ENCODE data around the gene PNMT. TPM values are rescaled to one million over a fixed set of nuclear protein-coding genes. Genes with fewer than 3 reads are reported as not detected.

Gene PNMT
- total RNA-seq, 1 experiment from 2014 or later = 0.25 TPM

DNA sequence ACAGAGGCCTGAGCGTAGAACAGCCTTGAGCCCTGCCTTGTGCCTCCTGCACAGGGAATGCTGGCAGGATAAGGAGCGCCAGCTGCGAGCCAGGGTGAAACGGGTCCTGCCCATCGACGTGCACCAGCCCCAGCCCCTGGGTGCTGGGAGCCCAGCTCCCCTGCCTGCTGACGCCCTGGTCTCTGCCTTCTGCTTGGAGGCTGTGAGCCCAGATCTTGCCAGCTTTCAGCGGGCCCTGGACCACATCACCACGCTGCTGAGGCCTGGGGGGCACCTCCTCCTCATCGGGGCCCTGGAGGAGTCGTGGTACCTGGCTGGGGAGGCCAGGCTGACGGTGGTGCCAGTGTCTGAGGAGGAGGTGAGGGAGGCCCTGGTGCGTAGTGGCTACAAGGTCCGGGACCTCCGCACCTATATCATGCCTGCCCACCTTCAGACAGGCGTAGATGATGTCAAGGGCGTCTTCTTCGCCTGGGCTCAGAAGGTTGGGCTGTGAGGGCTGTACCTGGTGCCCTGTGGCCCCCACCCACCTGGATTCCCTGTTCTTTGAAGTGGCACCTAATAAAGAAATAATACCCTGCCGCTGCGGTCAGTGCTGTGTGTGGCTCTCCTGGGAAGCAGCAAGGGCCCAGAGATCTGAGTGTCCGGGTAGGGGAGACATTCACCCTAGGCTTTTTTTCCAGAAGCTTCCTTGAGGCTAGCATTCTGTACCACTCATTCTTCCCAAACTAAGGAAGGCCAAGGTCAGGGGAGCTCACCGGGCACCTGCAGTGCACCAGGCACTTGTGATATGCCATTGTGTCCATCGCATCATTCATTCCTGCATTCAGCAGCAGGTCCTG is 1.9 kb downstream of the PNMT start:
- no peak for DNase-seq (ENCODE audit: low spot score)

DNA sequence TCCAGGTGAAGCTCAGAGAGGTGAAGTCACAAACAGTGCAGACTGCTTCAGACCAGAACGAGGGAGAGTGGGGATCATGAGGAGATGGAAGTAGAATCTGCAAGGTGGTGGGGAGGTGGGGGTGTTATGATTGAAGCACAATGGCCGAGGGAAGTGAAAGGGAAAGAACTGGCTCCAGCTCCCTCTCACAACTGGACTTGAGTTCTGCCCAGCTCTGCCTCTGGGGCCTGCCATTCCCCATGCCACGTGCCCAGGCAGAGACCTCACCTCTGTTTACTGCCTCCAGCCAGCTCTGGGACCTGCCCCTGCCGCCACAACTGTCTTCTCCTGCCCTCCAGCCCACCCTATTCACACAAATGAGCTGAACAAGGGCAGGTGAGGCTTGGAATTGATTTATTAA is 2.5 kb downstream of the PNMT start:
- DNase-seq (ENCODE audit: low spot score) = no peak

GRCh38 chr17:39671651-39672521 is 3.6 kb downstream of the PNMT start:
- peak; percentile 54 for DNase-seq (ENCODE audit: low spot score)

- DNase-seq (ENCODE audit: low spot score) = no peak
Observed at GRCh38 chr17:39672522-39673334, 4.5 kb downstream of the PNMT start.

- DNase-seq (ENCODE audit: low spot score) = no peak
Observed at GRCh38 chr17:39673335-39674081, 5.3 kb downstream of the PNMT start.

DNA sequence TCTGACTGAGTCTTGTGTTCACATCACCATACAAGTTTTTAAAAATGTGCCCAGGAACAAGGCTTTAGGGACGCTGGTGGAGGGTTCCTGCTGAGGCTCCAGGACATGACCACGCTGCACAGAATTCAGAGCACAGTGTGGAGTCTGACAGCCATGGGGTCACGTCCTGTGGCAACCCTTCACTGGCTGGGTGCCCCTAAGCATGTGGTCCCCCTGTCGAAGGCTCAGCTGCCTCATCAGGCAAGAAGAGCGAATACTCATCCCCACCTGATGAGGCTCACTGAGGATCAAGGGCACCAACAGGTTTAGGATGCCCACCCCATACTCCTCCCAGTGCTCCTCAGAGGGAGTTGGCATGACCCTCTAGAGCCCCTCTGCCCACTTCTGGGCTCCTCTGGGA is 5.9 kb downstream of the PNMT start:
- no peak for DNase-seq (ENCODE audit: low spot score)

DNA sequence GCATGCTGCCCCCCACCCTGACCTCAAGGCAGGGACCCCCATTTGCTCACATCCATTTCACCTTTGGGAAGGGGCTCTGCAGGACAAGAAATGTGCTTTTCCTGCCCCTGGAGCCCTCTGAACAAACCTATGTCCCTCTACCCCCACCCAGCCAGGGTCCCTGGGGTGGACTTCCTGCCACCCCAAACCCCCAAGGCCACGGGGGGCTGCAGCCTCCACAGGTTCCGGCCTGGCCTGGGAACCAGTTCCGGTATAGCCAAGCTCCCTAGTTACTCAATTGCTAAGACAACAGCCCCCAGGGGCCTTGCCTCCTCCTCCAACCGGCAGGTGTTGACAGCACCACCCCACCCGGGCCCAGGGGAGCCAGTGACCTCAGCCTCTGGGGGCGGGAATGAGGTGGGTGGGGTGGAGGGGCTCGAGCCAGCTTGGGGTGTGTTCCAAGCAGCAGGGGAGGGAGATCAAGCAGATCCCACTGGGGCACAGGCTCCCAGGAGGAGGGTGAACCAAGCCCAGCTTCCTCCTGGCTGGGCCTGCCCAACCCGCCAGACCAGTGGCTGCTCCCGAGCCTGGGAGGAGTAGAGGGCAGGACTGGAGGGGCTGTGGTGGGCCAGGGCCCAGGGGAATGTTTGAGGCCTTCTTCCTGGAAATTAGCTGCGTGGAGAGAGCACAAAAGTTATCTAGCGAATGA is 6.6 kb downstream of the PNMT start:
- DNase-seq (ENCODE audit: low spot score) = peak; percentile 81

DNA sequence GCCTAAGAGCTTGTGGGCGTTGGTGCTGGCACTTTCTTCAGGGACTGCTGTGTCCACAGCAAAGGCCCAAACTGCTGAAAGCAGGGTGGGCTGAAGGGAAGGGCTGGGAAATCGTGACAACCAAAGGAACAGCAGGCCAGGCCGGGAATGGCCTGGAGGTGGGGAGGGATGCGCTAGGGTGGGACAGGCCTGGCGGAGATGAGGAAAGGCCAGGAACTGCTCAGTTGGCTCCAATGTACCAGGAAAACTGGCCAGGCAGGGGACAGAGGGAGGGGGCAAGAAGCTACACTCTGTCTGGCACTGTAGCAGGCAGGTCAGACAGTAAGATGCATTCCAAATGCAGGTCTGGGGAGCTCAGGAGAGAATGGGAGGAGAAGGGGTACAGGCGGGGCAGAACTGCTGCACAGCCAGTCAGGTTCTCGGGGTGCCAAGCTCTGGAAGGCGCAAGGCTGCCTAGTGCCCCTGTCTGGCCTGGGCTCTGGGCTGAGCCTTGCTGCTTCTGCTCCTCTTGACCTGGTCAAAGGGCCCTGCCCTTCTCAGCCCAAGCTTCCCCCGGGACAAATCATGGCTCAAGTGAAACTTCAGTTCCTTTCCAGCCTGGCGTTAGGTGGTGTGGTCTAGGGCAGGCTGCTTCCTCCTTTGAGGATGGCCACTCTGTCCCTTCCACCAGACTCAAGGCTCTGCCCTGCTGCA is 7.3 kb downstream of the PNMT start:
- no peak for DNase-seq (ENCODE audit: low spot score)

- peak; percentile 92 for DNase-seq (ENCODE audit: low spot score)
Observed at GRCh38 chr17:39676198-39676819, 8.1 kb downstream of the PNMT start.

DNA sequence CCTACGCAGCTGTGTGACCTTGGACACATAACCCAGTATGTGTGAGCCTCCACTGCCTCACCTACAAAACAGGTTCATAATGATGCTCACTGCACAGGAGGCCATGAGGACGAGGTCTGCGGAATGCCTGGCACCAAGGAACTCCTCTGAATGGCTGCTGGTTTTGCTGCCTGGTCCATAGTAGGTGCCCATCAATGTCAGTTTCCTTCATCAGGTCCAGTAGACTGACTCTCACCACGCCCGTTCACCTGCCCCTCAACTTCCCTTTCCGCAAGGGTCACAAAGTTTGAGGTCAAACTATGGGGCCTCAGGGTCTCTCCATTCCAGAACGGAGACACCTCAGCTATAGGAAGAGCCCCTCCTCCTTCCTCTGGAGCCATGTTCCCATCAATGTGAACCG is 8.8 kb downstream of the PNMT start:
- DNase-seq (ENCODE audit: low spot score) = no peak

- DNase-seq (ENCODE audit: low spot score) = no peak
Observed at GRCh38 chr17:39677542-39678339, 9.5 kb downstream of the PNMT start.

GRCh38 chr17:39678340-39679116 is 10.3 kb downstream of the PNMT start:
- peak; percentile 67 for DNase-seq (ENCODE audit: low spot score)

- DNase-seq (ENCODE audit: low spot score) = no peak
Observed at GRCh38 chr17:39679521-39680192, 11.4 kb downstream of the PNMT start.

GRCh38 chr17:39683295-39683939 is 15.2 kb downstream of the PNMT start:
- DNase-seq (ENCODE audit: low spot score) = no peak

GRCh38 chr17:39684369-39685192 is 16.3 kb downstream of the PNMT start:
- DNase-seq (ENCODE audit: low spot score) = no peak

- DNase-seq (ENCODE audit: low spot score) = peak; percentile 39
Observed at GRCh38 chr17:39687101-39687545, 18.9 kb downstream of the PNMT start.
